Smooth muscle cell (in vitro differentiated cells): ENCODE results near the gene DDX20. TPM values are rescaled to one million over a fixed set of nuclear protein-coding genes. Genes with fewer than 3 reads are reported as not detected.

Experiments
- DNase-seq: peaks from one replicate; lab custom pipeline; 2025; ENCODE audit not compliant: unreplicated experiment; lab: John Stamatoyannopoulos, UW
- H2AFZ ChIP-seq: fragments of 200-600 bp; sonication (generic); 2 replicates; pipeline ENCODE4 v1.6.0; 2016; ENCODE audit warnings: antibody characterized with exemption, low read depth, mild to moderate bottlenecking
- H3F3A ChIP-seq: fragments of 200-600 bp; sonication (generic); 2 replicates; pipeline ENCODE4 v1.6.0; 2017; ENCODE audit warnings: antibody characterized with exemption, low read depth
- H3K27ac ChIP-seq: fragments of 200-600 bp; sonication (generic); 2 replicates; pipeline ENCODE4 v1.5.1; 2016; ENCODE audit warnings: low read depth, mild to moderate bottlenecking
- H3K27me3 ChIP-seq: fragments of 200-600 bp; sonication (generic); 2 replicates; pipeline ENCODE4 v1.6.1; 2016; ENCODE audit warnings: low read depth, mild to moderate bottlenecking
- H3K36me3 ChIP-seq: fragments of 200-600 bp; sonication (generic); 2 replicates; pipeline ENCODE4 v1.5.1; 2016; ENCODE audit warnings: low read depth
- H3K4me1 ChIP-seq: fragments of 200-600 bp; sonication (generic); 2 replicates; pipeline ENCODE4 v1.5.1; 2016; ENCODE audit warnings: low read depth
- H3K4me2 ChIP-seq: fragments of 200-600 bp; sonication (generic); 2 replicates; pipeline ENCODE4 v1.6.0; 2016; ENCODE audit warnings: mild to moderate bottlenecking
- H3K4me3 ChIP-seq: fragments of 200-600 bp; sonication (generic); 2 replicates; pipeline ENCODE4 v1.5.1; 2016; ENCODE audit warnings: mild to moderate bottlenecking
- H3K79me2 ChIP-seq: fragments of 200-600 bp; sonication (generic); 2 replicates; pipeline ENCODE4 v1.6.0; 2016; ENCODE audit warnings: low read depth, mild to moderate bottlenecking
- H3K9ac ChIP-seq: fragments of 200-600 bp; sonication (generic); 2 replicates; pipeline ENCODE4 v1.6.0; 2016; ENCODE audit warnings: low read depth
- H3K9me3 ChIP-seq: fragments of 200-600 bp; sonication (generic); replicated peaks from 2 replicates; pipeline ENCODE4 v1.5.1; 2016; ENCODE audit warnings: low read depth
- H4K20me1 ChIP-seq: fragments of 200-600 bp; sonication (generic); 2 replicates; pipeline ENCODE4 v1.6.0; 2016; ENCODE audit warnings: low read depth
- WGBS: methylation state at CpG from one replicate; pipeline ENCODE4 v1.1.7; 2016; ENCODE audit warnings: low lambda C conversion rate; 5-methylcytosine and 5-hydroxymethylcytosine counted together
- polyA plus RNA-seq: library from polyadenylated mRNA; unstranded; fragments of >200 nt; fragmentation: Nextera tagmentation; extraction: Ambion mirVana; gene quantifications from 2 replicates; pipeline ENCODE4 v1.2.1, GENCODE V29; 2016
- total RNA-seq: library from RNA; depleted of rRNA; stranded (reverse); fragments of >200 nt; gene quantifications from 2 replicates; pipeline ENCODE4 v1.2.3, GENCODE V29; 2014
- TF ChIP-seq, protein P1 (sequence below): fragments of 200-600 bp; sonication (generic); IDR thresholded peaks from 2 replicates; pipeline ENCODE4 v1.5.1; 2017; ENCODE audit warnings: borderline replicate concordance, mild to moderate bottlenecking, antibody characterized with exemption; ENCODE audit not compliant: insufficient read depth, poor library complexity, severe bottlenecking

Gene DDX20
- total and polyA plus RNA-seq, 2 experiments from 2014 or later, result 8.8 to 20.0 TPM

DNA sequence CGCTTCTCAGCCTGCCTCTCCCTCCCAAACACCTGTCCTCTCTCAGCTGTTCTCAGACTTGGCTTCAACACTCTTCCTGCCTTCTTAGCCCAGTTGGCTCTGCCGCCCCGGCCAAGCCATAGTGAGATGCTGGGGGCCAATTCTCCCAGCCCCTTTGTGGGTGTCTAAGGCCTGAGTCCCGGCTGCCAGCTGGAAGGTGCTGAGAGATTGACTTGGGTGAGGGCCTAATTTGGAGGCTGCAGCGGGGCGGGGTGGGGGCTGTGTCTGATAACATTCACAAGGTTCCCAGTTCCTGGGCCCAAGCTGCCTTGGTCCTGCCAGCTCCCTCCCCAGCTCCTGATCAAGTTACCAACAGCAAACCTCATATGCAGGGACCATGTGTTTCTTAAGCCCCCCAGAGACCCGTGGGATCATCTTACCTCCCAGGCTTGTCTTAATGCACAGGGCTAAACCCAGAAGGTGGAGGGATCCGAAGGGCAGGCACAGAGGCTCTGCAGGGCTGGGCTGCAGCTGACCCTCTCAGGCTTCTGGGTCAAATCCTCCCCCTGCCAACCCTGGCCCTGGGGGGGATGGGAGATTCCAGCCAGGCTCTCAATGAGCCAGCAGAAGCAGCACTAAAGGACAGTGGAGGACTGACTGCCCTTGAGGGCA, 26.3 kb upstream of the DDX20 start:
- Histone ChIP-seq H3K27me3 (no peaks in the 10 kb centered on the region), H3K79me2 (no peaks in the 10 kb centered on the region), H3K4me2 (no peak overlapping the region), H3F3A (no peaks in the 10 kb centered on the region), H3K9ac (no peak overlapping the region), H3K4me3 (no peak overlapping the region), H4K20me1 (peaks cover 20% of the 10 kb centered on the region), H3K4me1 (peaks cover 10% of the 10 kb centered on the region), H2AFZ (no peak overlapping the region), H3K27ac (no peak overlapping the region), H3K36me3 (no peaks in the 10 kb centered on the region), H3K9me3 (no peaks in the 10 kb centered on the region)
- TF ChIP-seq, protein P1, sequence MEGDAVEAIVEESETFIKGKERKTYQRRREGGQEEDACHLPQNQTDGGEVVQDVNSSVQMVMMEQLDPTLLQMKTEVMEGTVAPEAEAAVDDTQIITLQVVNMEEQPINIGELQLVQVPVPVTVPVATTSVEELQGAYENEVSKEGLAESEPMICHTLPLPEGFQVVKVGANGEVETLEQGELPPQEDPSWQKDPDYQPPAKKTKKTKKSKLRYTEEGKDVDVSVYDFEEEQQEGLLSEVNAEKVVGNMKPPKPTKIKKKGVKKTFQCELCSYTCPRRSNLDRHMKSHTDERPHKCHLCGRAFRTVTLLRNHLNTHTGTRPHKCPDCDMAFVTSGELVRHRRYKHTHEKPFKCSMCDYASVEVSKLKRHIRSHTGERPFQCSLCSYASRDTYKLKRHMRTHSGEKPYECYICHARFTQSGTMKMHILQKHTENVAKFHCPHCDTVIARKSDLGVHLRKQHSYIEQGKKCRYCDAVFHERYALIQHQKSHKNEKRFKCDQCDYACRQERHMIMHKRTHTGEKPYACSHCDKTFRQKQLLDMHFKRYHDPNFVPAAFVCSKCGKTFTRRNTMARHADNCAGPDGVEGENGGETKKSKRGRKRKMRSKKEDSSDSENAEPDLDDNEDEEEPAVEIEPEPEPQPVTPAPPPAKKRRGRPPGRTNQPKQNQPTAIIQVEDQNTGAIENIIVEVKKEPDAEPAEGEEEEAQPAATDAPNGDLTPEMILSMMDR, result no peak
- WGBS, result 83% methylated on average over 8 of the region's 8 CpGs
- DNase-seq, result no peak

GRCh38 chr1:111729946-111730681, 25.6 kb upstream of the DDX20 start:
- Histone ChIP-seq H3K79me2 (no peaks in the 10 kb centered on the region), H3K4me3 (no peak overlapping the region), H3K9me3 (no peaks in the 10 kb centered on the region), H3F3A (no peaks in the 10 kb centered on the region), H4K20me1 (peaks cover 20% of the 10 kb centered on the region), H3K36me3 (no peaks in the 10 kb centered on the region), H2AFZ (no peak overlapping the region), H3K9ac (no peak overlapping the region), H3K27ac (no peak overlapping the region), H3K27me3 (no peaks in the 10 kb centered on the region), H3K4me2 (no peak overlapping the region), H3K4me1 (peaks cover 4% of the 10 kb centered on the region)
- 76% methylated on average over 7 of the region's 7 CpGs for WGBS
- TF ChIP-seq, protein P1, result no peak
- DNase-seq, result no peak

GRCh38 chr1:111730706-111731105, 25.0 kb upstream of the DDX20 start:
- no peak overlapping the region for H2AFZ ChIP-seq
- H3K36me3 ChIP-seq, result no peaks in the 10 kb centered on the region
- H3K4me1 ChIP-seq, result peaks cover 4% of the 10 kb centered on the region
- no peak overlapping the region for H3K27ac ChIP-seq
- no peaks in the 10 kb centered on the region for H3K27me3 ChIP-seq
- H3F3A ChIP-seq, result no peaks in the 10 kb centered on the region
- DNase-seq, result no peak
- no peak overlapping the region for H3K4me3 ChIP-seq
- H3K9ac ChIP-seq, result no peak overlapping the region
- peaks cover 20% of the 10 kb centered on the region for H4K20me1 ChIP-seq
- 91% methylated on average over 4 of the region's 4 CpGs for WGBS
- no peak overlapping the region for H3K4me2 ChIP-seq
- H3K9me3 ChIP-seq, result no peaks in the 10 kb centered on the region
- H3K79me2 ChIP-seq, result no peaks in the 10 kb centered on the region
- TF ChIP-seq, protein P1, result no peak
